Tibial nerve (tissue), 4 donors: ENCODE measurements around the gene SLC12A9. TPM values are rescaled to one million over a fixed set of nuclear protein-coding genes. Genes with fewer than 3 reads are reported as not detected.
"Not testable (repeated sequence)": the region's sequence is repeated elsewhere in the genome, so short reads cannot be mapped to it uniquely, and the experiment has no call there.

Experiments
- DNase-seq, 2 donors: peaks; one replicate each; pipeline ENCODE4 v3.0.0-alpha.2; 2019; ENCODE audit warnings: low spot score in 2 of 2
- H3K27ac ChIP-seq, 4 donors: fragments of 200-600 bp; sonication (generic) in 3 of 4; one replicate each; pipeline ENCODE4 v1.5.1; 2017 to 2019; ENCODE audit warnings: mild to moderate bottlenecking in 1 of 4
- H3K27me3 ChIP-seq, 2 donors: fragments of 200-600 bp; sonication (generic) in 1 of 2; one replicate each; pipeline versions ENCODE4 v1.5.1 to v1.6.0; 2017 to 2019
- H3K36me3 ChIP-seq, 3 donors: fragments of 200-600 bp; sonication (generic); one replicate each; pipeline ENCODE4 v1.5.1; 2018 to 2019
- H3K4me1 ChIP-seq, 4 donors: fragments of 200-600 bp; sonication (generic) in 3 of 4; one replicate each; pipeline ENCODE4 v1.5.1; 2017 to 2019
- H3K4me3 ChIP-seq, 4 donors: fragments of 200-600 bp; sonication (generic) in 3 of 4; one replicate each; pipeline ENCODE4 v1.5.1; 2017 to 2019; ENCODE audit warnings: mild to moderate bottlenecking in 1 of 4, moderate library complexity in 1 of 4
- H3K9me3 ChIP-seq, 4 donors: fragments of 200-600 bp; sonication (generic) in 3 of 4; one replicate each; pipeline ENCODE4 v1.5.1; 2017 to 2019
- EP300 ChIP-seq, 2 donors: sonication (generic); formaldehyde crosslinking; IDR thresholded peaks; one replicate each; pipeline ENCODE4 v1.6.1; 2017; ENCODE audit warnings: antibody characterized with exemption in 2 of 2, mild to moderate bottlenecking in 1 of 2
- POLR2A ChIP-seq, 2 donors: fragments of 450-650 bp; IDR thresholded peaks; one replicate each; pipeline ENCODE4 v1.6.1; 2017; ENCODE audit warnings: antibody characterized with exemption in 2 of 2, mild to moderate bottlenecking in 2 of 2, moderate library complexity in 2 of 2
- WGBS, 2 donors: methylation state at CpG; one replicate each; pipeline ENCODE4 v1.1.5; 2018; 5-methylcytosine and 5-hydroxymethylcytosine counted together
- total RNA-seq, 4 donors: library from RNA; depleted of rRNA; stranded (reverse); fragments of >200 nt; gene quantifications; one replicate each; pipeline ENCODE4 v1.1.0, GENCODE V29; 2016
- TF ChIP-seq, protein P1 (sequence below), 5 experiments: fragments of 200-600 bp in 3 of 5; fragments of 450-650 bp in 2 of 5; sonication (generic) in 3 of 5; IDR thresholded peaks; one replicate each; pipeline ENCODE4 v1.5.1; 2016 to 2019; ENCODE audit warnings: antibody characterized with exemption in 5 of 5, mild to moderate bottlenecking in 3 of 5, moderate library complexity in 2 of 5

Gene SLC12A9
- total RNA-seq, 4 donors from 2014 or later: 11.8 to 36.8 (median 32.1) TPM

DNA sequence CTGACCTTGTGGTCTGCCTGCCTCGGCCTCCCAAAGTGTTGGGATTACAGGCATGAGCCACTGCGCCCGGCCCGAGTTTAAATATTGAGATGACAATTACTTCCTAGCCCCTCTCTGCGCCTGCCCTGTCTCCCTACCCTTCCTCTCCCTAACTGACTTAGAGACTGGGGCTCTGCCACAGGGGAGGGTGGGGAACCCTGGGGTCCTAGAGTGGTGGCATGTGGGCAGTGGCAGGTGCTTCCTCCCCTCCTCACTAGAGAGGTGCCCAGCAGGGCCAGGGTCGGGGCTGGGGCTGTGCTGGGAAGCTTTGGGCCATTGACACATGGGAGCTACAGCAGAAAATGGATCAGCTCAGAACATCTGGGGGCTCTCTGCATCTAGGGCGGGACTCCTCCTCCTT is 50.1 kb downstream of the SLC12A9 start:
- DNase-seq: no peak
- H3K36me3 ChIP-seq: no peaks in the 10 kb centered on the region
- peaks cover 0 to 9% (median 0%) of the 10 kb centered on the region in 4 donors for H3K9me3 ChIP-seq
- H3K27me3 ChIP-seq: peaks cover 0 to 38% of the 10 kb centered on the region in 2 donors
- TF ChIP-seq EP300 (IDR thresholded peaks at IDR 0.05) (no peak), POLR2A (IDR thresholded peaks at IDR 0.05) (no peak)
- TF ChIP-seq, protein P1, sequence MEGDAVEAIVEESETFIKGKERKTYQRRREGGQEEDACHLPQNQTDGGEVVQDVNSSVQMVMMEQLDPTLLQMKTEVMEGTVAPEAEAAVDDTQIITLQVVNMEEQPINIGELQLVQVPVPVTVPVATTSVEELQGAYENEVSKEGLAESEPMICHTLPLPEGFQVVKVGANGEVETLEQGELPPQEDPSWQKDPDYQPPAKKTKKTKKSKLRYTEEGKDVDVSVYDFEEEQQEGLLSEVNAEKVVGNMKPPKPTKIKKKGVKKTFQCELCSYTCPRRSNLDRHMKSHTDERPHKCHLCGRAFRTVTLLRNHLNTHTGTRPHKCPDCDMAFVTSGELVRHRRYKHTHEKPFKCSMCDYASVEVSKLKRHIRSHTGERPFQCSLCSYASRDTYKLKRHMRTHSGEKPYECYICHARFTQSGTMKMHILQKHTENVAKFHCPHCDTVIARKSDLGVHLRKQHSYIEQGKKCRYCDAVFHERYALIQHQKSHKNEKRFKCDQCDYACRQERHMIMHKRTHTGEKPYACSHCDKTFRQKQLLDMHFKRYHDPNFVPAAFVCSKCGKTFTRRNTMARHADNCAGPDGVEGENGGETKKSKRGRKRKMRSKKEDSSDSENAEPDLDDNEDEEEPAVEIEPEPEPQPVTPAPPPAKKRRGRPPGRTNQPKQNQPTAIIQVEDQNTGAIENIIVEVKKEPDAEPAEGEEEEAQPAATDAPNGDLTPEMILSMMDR (IDR thresholded peaks at IDR 0.05): no peak
- 73 to 85% methylated on average over 7 of the region's 7 CpGs for WGBS, 2 donors
- H3K4me3 ChIP-seq: no peak overlapping the region
- no peak overlapping the region for H3K27ac ChIP-seq
- H3K4me1 ChIP-seq: no peaks in the 10 kb centered on the region

DNA sequence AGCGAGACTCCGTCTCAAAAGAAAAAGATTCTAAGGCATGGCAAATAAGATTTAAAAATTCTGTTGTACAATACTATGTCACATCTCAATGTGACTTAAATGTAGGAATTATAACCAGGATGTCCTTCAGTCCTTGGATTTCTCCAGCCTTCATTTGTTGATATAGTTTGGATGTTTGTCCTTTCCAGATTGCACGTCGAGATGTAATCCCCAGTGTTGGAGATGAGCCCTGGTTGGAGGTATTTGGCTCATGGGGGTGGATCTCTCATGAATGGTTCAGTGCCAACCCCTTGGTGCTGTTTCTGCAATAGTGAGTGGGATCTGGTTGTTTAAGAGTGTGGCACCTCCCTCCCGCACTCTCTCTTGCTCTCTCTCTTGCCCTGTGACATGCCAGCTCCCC is 56.0 kb downstream of the SLC12A9 start:
- WGBS, 2 donors: 93 to 95% methylated on average over 5 of the region's 5 CpGs
- Histone ChIP-seq H3K4me1 (no peaks in the 10 kb centered on the region), H3K27me3 (no peaks in the 10 kb centered on the region), H3K27ac (no peak overlapping the region), H3K4me3 (no peak overlapping the region), H3K9me3 (peaks cover 0 to 9% (median 0%) of the 10 kb centered on the region in 4 donors), H3K36me3 (no peaks in the 10 kb centered on the region)
- no peak for DNase-seq
- TF ChIP-seq POLR2A (IDR thresholded peaks at IDR 0.05): no peak
- TF ChIP-seq, protein P1 (IDR thresholded peaks at IDR 0.05): no peak
- TF ChIP-seq EP300 (IDR thresholded peaks at IDR 0.05): no peak

DNA sequence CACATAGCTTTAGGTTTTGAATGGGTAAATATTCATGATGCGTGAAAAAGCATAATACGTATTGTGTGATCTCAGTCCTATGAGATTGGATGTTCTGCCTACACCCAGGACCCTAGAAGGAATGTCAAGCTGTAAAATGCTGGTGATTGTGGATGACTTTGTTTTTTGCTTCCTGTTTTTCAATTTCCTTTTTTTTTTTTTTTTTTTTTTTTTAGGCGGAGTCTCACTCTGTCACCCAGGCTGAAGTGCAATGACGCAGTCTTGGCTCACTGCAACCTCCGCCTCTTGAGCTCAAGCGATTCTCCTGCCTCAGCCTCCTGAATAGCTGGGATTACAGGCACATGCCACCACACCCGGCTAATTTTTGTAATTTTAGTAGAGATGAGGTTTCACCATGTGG is 57.9 kb downstream of the SLC12A9 start:
- not testable (repeated sequence) for H3K27me3 ChIP-seq, H3K4me1 ChIP-seq, H3K9me3 ChIP-seq, DNase-seq, H3K27ac ChIP-seq, H3K4me3 ChIP-seq, H3K36me3 ChIP-seq
- WGBS, 2 donors: 72 to 79% methylated on average over 7 of the region's 7 CpGs

DNA sequence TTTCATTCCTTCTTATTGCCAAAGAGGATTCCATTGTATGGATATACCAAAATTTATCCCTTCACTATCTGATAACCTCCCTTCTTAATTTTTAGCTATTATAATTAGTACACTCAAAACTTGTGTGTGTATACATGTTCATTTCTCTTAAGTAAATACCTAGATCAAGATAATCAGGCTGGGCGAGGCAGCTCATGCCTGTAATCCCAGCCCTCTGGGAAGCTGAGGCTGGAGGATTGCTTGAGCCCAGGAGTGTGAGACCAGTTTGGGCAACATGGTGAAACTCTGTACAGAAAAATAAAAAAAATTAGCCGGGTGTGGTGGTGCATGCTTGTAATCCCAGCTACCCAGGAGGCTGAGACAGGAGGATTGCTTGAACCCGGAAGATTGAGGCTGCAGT is 59.0 kb downstream of the SLC12A9 start:
- H3K4me1 ChIP-seq: peaks cover 0 to 6% (median 0%) of the 10 kb centered on the region in 4 donors
- 83 to 90% methylated on average over 3 of the region's 3 CpGs for WGBS, 2 donors
- no peak for DNase-seq
- no peaks in the 10 kb centered on the region for H3K36me3 ChIP-seq
- H3K4me3 ChIP-seq: no peak overlapping the region
- TF ChIP-seq POLR2A (IDR thresholded peaks at IDR 0.05) (no peak), EP300 (IDR thresholded peaks at IDR 0.05) (no peak)
- TF ChIP-seq, protein P1 (IDR thresholded peaks at IDR 0.05): no peak
- no peak overlapping the region for H3K27ac ChIP-seq
- H3K9me3 ChIP-seq: peaks cover 0 to 3% (median 0%) of the 10 kb centered on the region in 4 donors
- no peaks in the 10 kb centered on the region for H3K27me3 ChIP-seq

DNA sequence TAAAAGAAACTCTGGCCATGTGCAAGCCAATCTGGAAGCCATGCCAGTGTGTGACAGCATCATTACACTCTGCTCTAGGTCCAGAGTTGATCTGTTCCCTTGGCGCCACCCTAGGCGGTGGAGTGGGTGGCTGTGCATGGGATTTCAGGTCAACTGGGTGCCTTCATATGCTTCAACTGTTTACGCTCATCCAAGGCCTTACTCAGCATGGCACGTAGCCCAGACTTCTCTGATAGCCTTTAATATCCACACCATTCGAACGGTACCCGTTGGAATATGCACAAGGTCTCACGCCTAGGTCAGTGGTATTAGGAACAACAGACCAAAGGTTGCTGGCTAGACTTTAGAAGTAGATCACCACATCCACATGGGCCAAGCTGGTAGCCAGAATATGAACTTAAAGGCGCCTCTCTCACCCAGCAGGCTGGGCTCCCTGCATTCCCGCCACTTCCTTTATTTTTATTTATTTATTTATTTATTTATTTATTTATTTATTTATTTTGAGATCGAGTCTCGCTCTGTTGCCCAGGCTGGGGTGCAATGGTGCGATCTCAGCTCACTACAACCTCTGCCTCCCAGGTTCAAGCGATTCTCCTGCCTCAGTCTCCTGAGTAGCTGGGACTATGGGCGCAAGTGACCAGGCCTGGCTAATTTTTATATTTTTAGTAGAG is 61.8 kb downstream of the SLC12A9 start:
- Histone ChIP-seq H3K9me3 (no peaks in the 10 kb centered on the region), H3K27me3 (peaks cover 0 to 5% of the 10 kb centered on the region in 2 donors), H3K4me3 (no peak overlapping the region), H3K27ac (no peak overlapping the region), H3K4me1 (peaks cover 0 to 9% (median 0%) of the 10 kb centered on the region in 4 donors), H3K36me3 (no peaks in the 10 kb centered on the region)
- TF ChIP-seq EP300 (IDR thresholded peaks at IDR 0.05): no peak
- TF ChIP-seq, protein P1 (IDR thresholded peaks at IDR 0.05): no peak
- TF ChIP-seq POLR2A (IDR thresholded peaks at IDR 0.05): no peak
- DNase-seq: no peak
- 85 to 91% methylated on average over 15 of the region's 15 CpGs for WGBS, 2 donors
